CD4-positive, alpha-beta memory T cell (primary cell): Measurements from ENCODE around the gene CXCL14. TPM values are rescaled to one million over a fixed set of nuclear protein-coding genes. Genes with fewer than 3 reads are reported as not detected.

Source experiments
- CTCF ChIA-PET: fragments of 350-600 bp; sonication (Branson Sonifier 250); formaldehyde crosslinking; loops from one replicate; lab custom pipeline; 2021; ENCODE audit warnings: inconsistent platforms; ENCODE audit not compliant: partially characterized antibody; lab: Charles Lee
- POLR2A ChIA-PET: fragments of 350-600 bp; sonication (Branson Sonifier 250); formaldehyde crosslinking; loops from one replicate; lab custom pipeline; 2021; ENCODE audit not compliant: partially characterized antibody; lab: Charles Lee
- DNase-seq, 5 donors: peaks; one replicate each; pipeline versions ENCODE4 v3.0.0 to v3.0.0-alpha.2; 2020 to 2022; ENCODE audit warnings: mixed read lengths in 1 of 5
- H3K27ac ChIP-seq: one replicate; pipeline ENCODE4 v1.7.0; 2013; ENCODE audit warnings: low read depth, low read length
- H3K27me3 ChIP-seq: 2 replicates; pipeline ENCODE4 v1.7.0; 2013; ENCODE audit warnings: mild to moderate bottlenecking, low read length, moderate library complexity; ENCODE audit not compliant: insufficient read depth
- H3K36me3 ChIP-seq: 2 replicates; pipeline ENCODE4 v1.7.0; 2013; ENCODE audit warnings: mild to moderate bottlenecking, low read length, moderate library complexity; ENCODE audit not compliant: insufficient read depth
- H3K4me1 ChIP-seq: 2 replicates; pipeline ENCODE4 v1.7.0; 2013; ENCODE audit warnings: mild to moderate bottlenecking, low read length, moderate library complexity; ENCODE audit not compliant: insufficient read depth
- H3K4me3 ChIP-seq, 2 donors: one replicate each; pipeline ENCODE4 v1.7.0; 2013; ENCODE audit warnings: low read length in 2 of 2, mild to moderate bottlenecking in 1 of 2
- H3K9me3 ChIP-seq, 2 donors: one replicate each; pipeline ENCODE4 v1.7.0; 2013; ENCODE audit warnings: low read length in 2 of 2, control low read depth in 1 of 2; ENCODE audit not compliant: control insufficient read depth in 1 of 2
- H3K27ac Mint-ChIP-seq, 7 donors: one replicate each; pipeline ENCODE4 v1.8.0; 2020 to 2021; ENCODE audit warnings: mixed read lengths in 7 of 7, mild to moderate bottlenecking in 6 of 7, inconsistent platforms in 3 of 7, moderate library complexity in 3 of 7
- H3K27me3 Mint-ChIP-seq, 2 donors: one replicate each; pipeline ENCODE4 v1.8.0; 2020 to 2021; ENCODE audit warnings: mixed read lengths in 2 of 2
- H3K36me3 Mint-ChIP-seq, 2 donors: one replicate each; pipeline ENCODE4 v1.8.0; 2020 to 2021; ENCODE audit warnings: mixed read lengths in 2 of 2, inconsistent platforms in 1 of 2, mild to moderate bottlenecking in 1 of 2
- H3K4me1 Mint-ChIP-seq, 4 donors: one replicate each; pipeline ENCODE4 v1.8.0; 2020 to 2021; ENCODE audit warnings: mixed read lengths in 4 of 4, mild to moderate bottlenecking in 1 of 4
- H3K4me3 Mint-ChIP-seq, 8 donors: one replicate each; pipeline ENCODE4 v1.8.0; 2020 to 2021; ENCODE audit warnings: mixed read lengths in 8 of 8, mild to moderate bottlenecking in 7 of 8, moderate library complexity in 6 of 8, inconsistent platforms in 3 of 8
- H3K9me3 Mint-ChIP-seq, 8 donors: one replicate each; pipeline ENCODE4 v1.8.0; 2020 to 2021; ENCODE audit warnings: mixed read lengths in 8 of 8, mild to moderate bottlenecking in 5 of 8, inconsistent platforms in 3 of 8, moderate library complexity in 1 of 8
- intact Hi-C: fragments of 100-400 bp; cut with micrococcal nuclease; formaldehyde crosslinking; loops from one replicate; pipeline ENCODE4 v1.15.1; 2023
- polyA plus RNA-seq, 2 donors: library from polyadenylated mRNA; unstranded; fragments of 300-500 nt; fragmentation: Illumina TruSeq; gene quantifications; one replicate each; pipeline ENCODE4 v1.2.3, GENCODE V29; 2021
- total RNA-seq, 2 experiments: library from RNA; stranded (reverse); gene quantifications; one replicate each; pipeline ENCODE4 v1.2.3, GENCODE V29; 2021

Gene CXCL14
- total and polyA plus RNA-seq, 4 experiments from 2014 or later = not detected

DNA sequence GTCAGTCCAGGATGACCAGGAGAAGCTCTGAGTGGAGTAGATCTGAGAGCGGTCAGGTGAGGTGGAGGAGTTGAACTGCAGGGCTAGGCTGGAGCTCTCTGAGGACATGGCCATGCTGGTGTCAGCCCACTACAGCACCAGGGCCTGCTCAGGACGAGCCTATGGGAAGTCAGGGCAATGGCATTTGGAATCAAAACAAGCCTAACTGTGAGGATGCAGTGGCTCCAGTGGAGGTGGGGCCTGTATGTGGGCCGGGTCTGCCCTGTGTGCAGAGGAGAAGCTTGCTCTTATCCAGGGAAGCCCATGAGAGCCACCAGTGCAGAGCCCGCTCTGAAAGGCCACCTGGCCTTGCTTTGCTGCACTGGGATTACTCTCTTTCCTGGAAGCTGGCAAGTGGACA, 11.1 kb downstream of the CXCL14 start:
- intact Hi-C loops = no loop called here
- H3K36me3 Mint-ChIP-seq = no peaks in the 10 kb centered on the region

DNA sequence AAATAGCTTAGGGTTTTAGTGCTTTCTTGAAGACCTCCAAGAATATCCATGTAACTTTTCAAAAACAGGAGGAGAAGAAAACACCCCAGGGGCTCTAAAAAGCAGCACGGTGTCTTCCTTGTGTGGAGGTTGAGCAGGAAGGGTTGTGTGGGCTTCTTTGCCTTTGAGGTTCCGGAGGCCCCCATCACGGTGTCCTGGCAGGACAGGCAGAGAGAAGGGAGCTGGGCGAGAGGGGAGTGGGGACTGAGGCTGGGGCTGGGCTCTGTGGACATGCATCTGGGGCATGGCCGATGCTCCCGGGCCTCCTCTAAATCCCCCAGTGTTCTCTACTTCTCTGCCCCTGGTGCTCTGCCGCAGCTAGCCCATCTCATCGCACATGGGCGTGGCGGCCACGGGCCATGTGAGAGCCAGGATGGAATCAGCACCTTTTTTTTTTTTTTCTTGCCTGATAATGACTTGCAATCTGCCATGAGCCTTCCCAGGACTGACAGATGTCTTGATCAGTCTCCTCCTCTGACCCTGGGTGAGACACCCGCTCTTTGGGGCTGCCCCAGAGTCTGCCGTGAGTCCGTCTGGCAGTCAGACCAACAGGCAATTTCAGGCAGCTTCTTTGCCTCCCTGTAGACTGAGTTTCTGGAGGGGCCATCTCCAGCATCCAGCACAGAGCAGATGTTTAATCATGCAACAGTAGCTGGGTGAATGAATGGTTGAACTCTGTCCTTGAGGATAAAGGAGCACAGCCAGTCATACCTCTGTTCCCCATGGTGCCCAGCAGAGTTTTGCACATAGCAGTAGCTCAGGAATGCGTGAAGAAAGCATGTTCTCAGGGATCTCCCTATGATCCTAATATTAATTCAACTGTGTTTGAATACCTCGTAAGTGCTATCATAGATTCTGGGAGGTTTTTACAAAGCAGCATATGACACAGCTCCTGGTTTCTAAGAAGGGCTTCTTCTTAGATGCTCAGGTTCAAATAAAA, 12.1 kb downstream of the CXCL14 start:
- ChIA-PET CTCF (interaction anchor here (0.7 to 9.3 kb wide), 22 partner anchors 8 to 141 kb away, joined by 3 to 171 read pairs (median 4); partner anchors contain the start of gene CXCL14), POLR2A (interaction anchor here (0.7 kb wide), 1 partner anchor 101 kb away, joined by 3 read pairs; no protein-coding TSS in a partner anchor)
- Mint-ChIP-seq H3K27me3 (peaks cover 4 to 10% of the 10 kb centered on the region in 2 donors), H3K9me3 (no peaks in the 10 kb centered on the region), H3K27ac (no peak overlapping the region), H3K36me3 (no peaks in the 10 kb centered on the region), H3K4me3 (no peak overlapping the region), H3K4me1 (peaks cover 3 to 11% (median 5%) of the 10 kb centered on the region in 4 donors)
- no peaks in the 10 kb centered on the region for H3K27me3 ChIP-seq
- no peaks in the 10 kb centered on the region for H3K36me3 ChIP-seq
- no peak overlapping the region for H3K4me3 ChIP-seq
- no peak overlapping the region for H3K27ac ChIP-seq
- intact Hi-C loops = loop anchor here (1.0 kb wide), 1 partner anchor 100 kb away; no protein-coding TSS in a partner anchor
- H3K4me1 ChIP-seq = no peaks in the 10 kb centered on the region
- no peak for DNase-seq
- no peaks in the 10 kb centered on the region for H3K9me3 ChIP-seq

More for the DNA sequence above, 11.1 kb downstream of the CXCL14 start:
- no peaks in the 10 kb centered on the region for H3K36me3 ChIP-seq
- no peaks in the 10 kb centered on the region for H3K4me1 ChIP-seq
- H3K27me3 ChIP-seq = no peaks in the 10 kb centered on the region
- H3K9me3 Mint-ChIP-seq = no peaks in the 10 kb centered on the region
- CTCF ChIA-PET = interaction anchor here (2.1 to 9.3 kb wide), 5 partner anchors 16 to 111 kb away, joined by 6 to 171 read pairs (median 50); no protein-coding TSS in a partner anchor
- no peaks in the 10 kb centered on the region for H3K9me3 ChIP-seq
- POLR2A ChIA-PET = no interaction called here
- no peak for DNase-seq
- H3K4me3 Mint-ChIP-seq = no peak overlapping the region
- H3K4me3 ChIP-seq = no peak overlapping the region
- no peak overlapping the region for H3K27ac Mint-ChIP-seq
- peaks cover 7 to 10% of the 10 kb centered on the region in 2 donors for H3K27me3 Mint-ChIP-seq
- no peak overlapping the region for H3K27ac ChIP-seq
- peaks cover 3 to 11% (median 5%) of the 10 kb centered on the region in 4 donors for H3K4me1 Mint-ChIP-seq

DNA sequence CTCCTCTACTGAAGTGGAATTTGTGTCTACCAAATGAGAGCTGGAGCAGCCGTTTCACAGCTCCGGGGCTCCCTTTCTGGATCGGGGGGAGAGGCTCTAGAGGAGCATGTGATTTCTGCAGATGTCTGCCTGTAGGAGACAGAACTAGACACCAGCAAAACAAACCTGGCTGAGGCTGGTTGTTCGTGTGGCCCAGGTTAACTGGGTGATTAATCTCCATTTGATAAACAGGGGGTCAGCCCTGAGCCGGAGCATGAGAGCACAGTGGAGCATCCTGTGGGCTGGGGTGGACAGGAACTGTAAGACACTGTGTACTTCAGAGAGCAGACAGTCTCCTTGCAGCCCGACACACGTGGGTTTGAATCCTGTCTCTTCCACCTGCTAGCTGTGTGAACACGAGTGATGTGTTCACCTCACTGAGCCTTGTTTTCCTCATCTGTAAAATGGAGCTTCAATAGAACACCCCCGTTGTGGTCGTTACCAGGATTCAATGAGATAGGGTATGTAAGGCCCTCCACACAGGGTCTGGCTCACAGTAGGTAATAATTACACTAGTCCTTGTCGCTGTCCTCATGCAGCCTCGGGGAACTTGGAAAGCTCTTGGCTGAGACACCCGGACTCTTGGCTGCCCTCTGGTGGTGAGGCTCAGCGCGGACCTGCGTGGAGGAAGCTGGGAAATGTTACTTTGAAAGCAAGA, 12.9 kb downstream of the CXCL14 start:
- peak; percentile 26 to 49 (median 43) for DNase-seq
- Mint-ChIP-seq H3K4me1 (peaks cover 5 to 12% (median 6%) of the 10 kb centered on the region in 4 donors), H3K27ac (no peak overlapping the region), H3K36me3 (no peaks in the 10 kb centered on the region), H3K9me3 (no peaks in the 10 kb centered on the region), H3K27me3 (peaks cover 4 to 10% of the 10 kb centered on the region in 2 donors), H3K4me3 (peak overlapping the region in 1 of 8 donors; percentile 37)
- ChIA-PET POLR2A (interaction anchor here (0.7 kb wide), 1 partner anchor 100 kb away, joined by 3 read pairs; no protein-coding TSS in a partner anchor), CTCF (interaction anchor here (0.7 to 9.3 kb wide), 24 partner anchors 8 to 140 kb away, joined by 3 to 171 read pairs (median 4); partner anchors contain the start of gene CXCL14)
- H3K27ac ChIP-seq = no peak overlapping the region
- no peaks in the 10 kb centered on the region for H3K27me3 ChIP-seq
- intact Hi-C loops = loop anchor here (1.0 kb wide), 1 partner anchor 100 kb away; no protein-coding TSS in a partner anchor
- no peaks in the 10 kb centered on the region for H3K9me3 ChIP-seq
- no peaks in the 10 kb centered on the region for H3K4me1 ChIP-seq
- no peak overlapping the region for H3K4me3 ChIP-seq
- no peaks in the 10 kb centered on the region for H3K36me3 ChIP-seq

DNA sequence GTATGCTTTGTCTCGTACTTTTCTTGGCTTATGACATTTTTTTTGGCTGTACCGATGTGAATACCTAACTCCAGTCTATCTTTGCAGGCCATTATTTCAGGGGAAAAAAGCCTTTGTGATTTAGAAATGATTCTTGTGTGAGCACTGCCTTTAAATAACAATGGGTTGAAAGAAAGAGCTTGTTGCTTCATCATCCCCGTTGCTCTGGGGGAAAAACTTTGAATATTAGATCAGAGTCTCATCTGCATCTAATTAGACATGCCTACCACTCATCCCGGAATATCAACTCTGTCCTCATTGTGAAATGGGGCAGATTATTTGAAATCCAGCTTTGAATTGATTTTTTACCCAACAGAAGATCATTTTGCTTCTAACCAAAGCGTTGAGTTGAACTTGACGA, 13.5 kb downstream of the CXCL14 start:
- no peak overlapping the region for H3K27ac ChIP-seq
- no peaks in the 10 kb centered on the region for H3K4me1 ChIP-seq
- Mint-ChIP-seq H3K27me3 (peaks cover 4 to 14% of the 10 kb centered on the region in 2 donors), H3K4me1 (peaks cover 8 to 17% (median 10%) of the 10 kb centered on the region in 4 donors), H3K4me3 (no peak overlapping the region), H3K9me3 (no peaks in the 10 kb centered on the region), H3K36me3 (no peaks in the 10 kb centered on the region), H3K27ac (no peak overlapping the region)
- H3K27me3 ChIP-seq = no peaks in the 10 kb centered on the region
- H3K4me3 ChIP-seq = no peak overlapping the region
- intact Hi-C loops = no loop called here
- no peaks in the 10 kb centered on the region for H3K9me3 ChIP-seq
- no peak for DNase-seq
- CTCF ChIA-PET = interaction anchor here (1.0 to 9.3 kb wide), 14 partner anchors 9 to 108 kb away, joined by 3 to 171 read pairs (median 7); partner anchors contain the start of gene CXCL14
- POLR2A ChIA-PET = no interaction called here
- H3K36me3 ChIP-seq = no peaks in the 10 kb centered on the region

DNA sequence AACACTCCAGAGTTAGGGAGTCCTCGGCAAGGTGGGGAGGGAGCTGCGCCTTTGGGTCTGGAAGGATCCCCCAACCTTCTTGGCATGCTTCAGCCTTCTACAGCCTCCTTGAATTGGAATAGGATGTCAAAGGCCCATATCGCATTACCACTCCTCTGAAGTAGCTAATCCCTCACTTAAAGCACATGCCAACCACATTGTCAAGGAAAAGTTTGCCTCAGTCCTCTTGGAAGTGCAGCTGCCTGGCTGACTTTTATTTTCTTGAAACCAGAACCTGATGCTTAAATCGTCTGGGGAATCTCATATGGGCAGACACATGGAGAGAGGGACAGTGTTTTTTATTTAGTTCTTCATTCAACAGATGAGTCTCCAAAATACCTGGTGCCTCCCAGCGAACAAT, 14.5 kb downstream of the CXCL14 start:
- no peaks in the 10 kb centered on the region for H3K36me3 Mint-ChIP-seq
- H3K9me3 Mint-ChIP-seq = no peaks in the 10 kb centered on the region
- ChIA-PET CTCF (interaction anchor here (1.2 to 9.3 kb wide), 6 partner anchors 10 to 107 kb away, joined by 3 to 171 read pairs (median 37); no protein-coding TSS in a partner anchor), POLR2A (no interaction called here)
- no peak overlapping the region for H3K4me3 Mint-ChIP-seq
- Histone ChIP-seq H3K4me3 (no peak overlapping the region), H3K27me3 (peaks cover 2% of the 10 kb centered on the region), H3K4me1 (no peaks in the 10 kb centered on the region), H3K9me3 (no peaks in the 10 kb centered on the region), H3K27ac (no peak overlapping the region), H3K36me3 (no peaks in the 10 kb centered on the region)
- H3K27ac Mint-ChIP-seq = no peak overlapping the region
- H3K4me1 Mint-ChIP-seq = peaks cover 8 to 17% (median 10%) of the 10 kb centered on the region in 4 donors
- H3K27me3 Mint-ChIP-seq = peaks cover 4 to 15% of the 10 kb centered on the region in 2 donors
- no peak for DNase-seq
- intact Hi-C loops = no loop called here

DNA sequence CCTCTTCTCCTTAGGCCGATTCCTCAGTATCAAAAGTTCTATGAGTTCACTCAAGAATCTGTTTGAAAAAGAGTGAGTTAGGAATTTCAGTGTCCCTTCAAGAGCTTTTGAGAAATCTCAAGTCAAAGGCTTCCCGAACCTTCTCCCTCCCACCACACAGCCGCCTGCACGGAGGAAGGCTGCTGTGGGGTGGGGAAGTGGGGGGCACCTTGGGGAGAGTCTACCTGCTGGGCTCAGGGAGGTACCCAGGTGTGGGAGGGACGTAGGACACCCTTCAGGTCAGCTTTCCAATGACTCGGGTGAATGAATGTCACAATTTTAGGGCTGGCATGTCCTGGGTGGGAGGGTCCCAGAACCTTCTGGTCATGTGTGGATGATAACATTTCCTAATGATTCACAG, 17.5 kb downstream of the CXCL14 start:
- no peak overlapping the region for H3K27ac Mint-ChIP-seq
- no peaks in the 10 kb centered on the region for H3K36me3 Mint-ChIP-seq
- Histone ChIP-seq H3K4me3 (no peak overlapping the region), H3K36me3 (no peaks in the 10 kb centered on the region), H3K4me1 (no peaks in the 10 kb centered on the region), H3K27me3 (peaks cover 5% of the 10 kb centered on the region), H3K9me3 (no peaks in the 10 kb centered on the region), H3K27ac (no peak overlapping the region)
- H3K4me3 Mint-ChIP-seq = no peak overlapping the region
- ChIA-PET POLR2A (interaction anchor here (0.8 kb wide), 1 partner anchor 13 kb away, joined by 3 read pairs; no protein-coding TSS in a partner anchor), CTCF (interaction anchor here (0.7 to 9.3 kb wide), 11 partner anchors 9 to 103 kb away, joined by 3 to 171 read pairs (median 4); no protein-coding TSS in a partner anchor)
- H3K27me3 Mint-ChIP-seq = peaks cover 11 to 20% of the 10 kb centered on the region in 2 donors
- peaks cover 3 to 10% (median 6%) of the 10 kb centered on the region in 4 donors for H3K4me1 Mint-ChIP-seq
- intact Hi-C loops = no loop called here
- no peak for DNase-seq
- no peaks in the 10 kb centered on the region for H3K9me3 Mint-ChIP-seq
